Stomach (tissue), 4 donors: ENCODE results near the gene DVL3.

ENCODE experiments used
- CTCF ChIP-seq, 7 experiments: fragments of 450-650 bp in 4 of 7; fragments of 200-600 bp in 3 of 7; sonication (generic) in 3 of 7; IDR thresholded peaks; one replicate each; pipeline ENCODE4 v1.5.1; 2016 to 2019; ENCODE audit warnings: antibody characterized with exemption in 7 of 7, control low read depth in 2 of 7, mild to moderate bottlenecking in 1 of 7
- EP300 ChIP-seq: sonication (generic); formaldehyde crosslinking; IDR thresholded peaks from one replicate; pipeline ENCODE4 v1.6.1; 2017; ENCODE audit warnings: antibody characterized with exemption
- POLR2A ChIP-seq, 4 donors: fragments of 450-650 bp; IDR thresholded peaks; one replicate each; pipeline ENCODE4 v1.6.1; 2016; ENCODE audit warnings: antibody characterized with exemption in 4 of 4, control low read depth in 2 of 4, mild to moderate bottlenecking in 1 of 4, moderate library complexity in 1 of 4

GRCh38 chr3:184145751-184146270 is 9.4 kb upstream of the DVL3 start:
- TF ChIP-seq CTCF (IDR thresholded peaks at IDR 0.05), result no peak
- TF ChIP-seq EP300, result no peak
- TF ChIP-seq POLR2A (IDR thresholded peaks at IDR 0.05), result no peak
